Measurements from ENCODE around the gene PCTP.

- TF ChIP-seq CTCF (IDR thresholded peaks at IDR 0.05) (no peak), POLR2A (IDR thresholded peaks at IDR 0.05) (no peak)
Observed at GRCh38 chr17:55757659-55758058, 6.8 kb downstream of the PCTP start.

Measured in lower leg skin (tissue), 3 donors.